GM18861 (cell line): ENCODE measurements around the gene FOXP1.
A peak's percentile ranks its signal among the peaks of the same experiment; 100 is the strongest.

Experiments
- ATAC-seq: cut with Tn5 transposase; IDR thresholded peaks from one replicate; pipeline ENCODE4 v1.9.1; 2021; ENCODE audit not compliant: unreplicated experiment

The FOXP1 gene

GRCh38 chr3:71090207-71090606 lies 493.3 kb downstream of the FOXP1 start:
- ATAC-seq, result no peak

GRCh38 chr3:71089271-71089847 lies 494.2 kb downstream of the FOXP1 start:
- ATAC-seq, result no peak

- no peak for ATAC-seq
These were observed 494.8 kb downstream of the FOXP1 start for GRCh38 chr3:71088742-71089141.

GRCh38 chr3:71088019-71088708 lies 495.4 kb downstream of the FOXP1 start:
- ATAC-seq, result no peak

GRCh38 chr3:71087143-71088018 lies 496.1 kb downstream of the FOXP1 start:
- ATAC-seq, result peak; percentile 94

GRCh38 chr3:71086777-71087142 lies 496.8 kb downstream of the FOXP1 start:
- no peak for ATAC-seq

- no peak for ATAC-seq
These were observed 499.8 kb downstream of the FOXP1 start for GRCh38 chr3:71083726-71084131.

GRCh38 chr3:71082833-71083232 lies 500.7 kb downstream of the FOXP1 start:
- ATAC-seq, result no peak

- no peak for ATAC-seq
These were observed 502.9 kb downstream of the FOXP1 start for GRCh38 chr3:71080517-71081083.

- ATAC-seq, result no peak
These were observed 504.6 kb downstream of the FOXP1 start for GRCh38 chr3:71078723-71079525.

GRCh38 chr3:71078199-71078598 lies 505.3 kb downstream of the FOXP1 start:
- no peak for ATAC-seq

GRCh38 chr3:71077070-71077469 lies 506.5 kb downstream of the FOXP1 start:
- no peak for ATAC-seq

- no peak for ATAC-seq
These were observed 507.0 kb downstream of the FOXP1 start for GRCh38 chr3:71076361-71077002.

GRCh38 chr3:71075494-71075893 lies 508.0 kb downstream of the FOXP1 start:
- ATAC-seq, result no peak

- no peak for ATAC-seq
These were observed 509.1 kb downstream of the FOXP1 start for GRCh38 chr3:71074423-71074822.

- ATAC-seq, result no peak
These were observed 510.5 kb downstream of the FOXP1 start for GRCh38 chr3:71072986-71073385.

- ATAC-seq, result no peak
These were observed 511.2 kb downstream of the FOXP1 start for GRCh38 chr3:71072287-71072686.

- no peak for ATAC-seq
These were observed 512.7 kb downstream of the FOXP1 start for GRCh38 chr3:71070497-71071463.

GRCh38 chr3:71069797-71070196 lies 513.7 kb downstream of the FOXP1 start:
- ATAC-seq, result peak; percentile 53
